ENCODE data around the gene DGKQ. TPM values are rescaled to one million over a fixed set of nuclear protein-coding genes. Genes with fewer than 3 reads are reported as not detected.
"Not testable (repeated sequence)": the region's sequence is repeated elsewhere in the genome, so short reads cannot be mapped to it uniquely, and the experiment has no call there.

The DGKQ gene
- total RNA-seq, 1 donor from 2014 or later: 12.0 TPM

GRCh38 chr4:1010395-1011021 lies 37.1 kb upstream of the DGKQ start:
- peak; percentile 67 for ATAC-seq

DNA sequence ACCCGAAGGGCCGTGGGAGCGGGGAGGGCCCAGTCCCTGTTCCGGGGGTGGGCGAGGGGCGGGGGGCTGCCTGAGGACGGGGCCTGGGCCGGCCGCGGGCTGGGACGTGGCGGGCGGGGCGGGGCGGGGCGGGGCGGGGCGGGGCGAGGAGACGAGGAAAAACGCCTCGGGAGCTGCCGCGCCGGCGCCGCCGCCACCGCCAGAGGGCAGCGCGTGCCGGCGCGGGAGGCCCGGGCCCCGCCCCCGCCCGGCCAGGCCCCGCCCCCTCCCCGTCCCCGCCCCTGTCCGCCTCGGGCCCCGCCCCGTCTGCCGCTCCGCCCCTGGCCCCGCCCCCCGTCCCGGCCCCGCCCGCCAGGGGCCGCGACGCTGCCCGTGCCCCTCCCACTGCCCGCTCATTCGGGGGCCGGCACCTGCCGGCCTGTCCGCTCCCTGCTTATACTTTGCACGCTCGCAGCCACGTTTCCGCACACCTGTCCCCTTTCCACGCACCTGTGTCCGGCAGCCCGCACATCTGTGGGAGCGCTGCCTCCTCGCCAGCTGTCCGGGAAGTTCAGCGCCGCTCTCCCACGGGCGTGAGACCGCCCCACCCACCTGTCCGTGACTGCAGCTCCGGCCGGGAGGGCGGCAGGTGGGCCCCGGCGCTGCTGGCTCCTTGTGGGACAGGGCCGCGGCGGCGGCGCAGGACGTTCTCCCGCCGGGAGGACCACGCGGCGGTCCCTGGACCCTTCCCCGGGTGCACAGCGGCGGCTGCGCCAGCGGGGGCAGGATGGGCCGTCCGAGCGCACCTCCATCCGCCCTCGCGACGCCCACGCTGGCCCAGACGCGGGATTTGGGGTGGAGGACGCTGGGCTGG lies 36.4 kb upstream of the DGKQ start:
- ATAC-seq: peak; percentile 69

GRCh38 chr4:1008840-1009541 lies 35.6 kb upstream of the DGKQ start:
- no peak for ATAC-seq

DNA sequence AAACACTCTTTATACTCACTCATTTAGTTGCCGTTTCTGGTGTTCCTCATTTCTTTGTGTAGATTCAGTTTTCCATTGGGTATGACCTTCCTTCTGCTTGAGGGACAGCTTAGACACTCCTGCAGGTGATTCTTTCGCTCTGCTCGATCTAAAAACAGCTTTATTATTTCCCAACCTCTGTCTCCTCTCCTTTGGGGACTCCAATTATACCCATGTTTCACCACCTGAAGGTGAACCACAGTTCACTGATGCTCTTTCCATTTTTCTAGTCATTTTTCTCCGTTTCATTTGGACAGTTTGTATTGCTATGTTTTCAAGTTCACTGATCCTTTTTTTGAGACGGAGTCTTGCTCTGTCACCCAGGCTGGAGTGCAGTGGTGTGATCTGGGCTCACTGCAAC lies 33.5 kb upstream of the DGKQ start:
- ATAC-seq: no peak

GRCh38 chr4:1004557-1005485 lies 31.5 kb upstream of the DGKQ start:
- ATAC-seq: no peak

DNA sequence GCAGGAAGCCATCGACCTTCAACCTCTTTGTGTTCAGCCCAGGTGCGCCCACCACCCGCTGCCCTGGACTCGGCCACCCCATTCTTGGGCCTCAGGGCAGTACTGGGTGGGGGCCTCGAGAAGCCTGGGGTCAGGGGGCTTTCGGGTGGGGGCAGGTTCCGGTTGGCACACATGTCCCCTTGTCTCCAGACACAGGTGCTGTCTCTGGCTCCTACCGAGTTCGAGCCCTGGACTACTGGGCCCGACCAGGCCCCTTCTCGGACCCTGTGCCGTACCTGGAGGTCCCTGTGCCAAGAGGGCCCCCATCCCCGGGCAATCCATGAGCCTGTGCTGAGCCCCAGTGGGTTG lies 30.7 kb upstream of the DGKQ start:
- ATAC-seq: no peak

GRCh38 chr4:1003271-1004070 lies 30.1 kb upstream of the DGKQ start:
- no peak for ATAC-seq

GRCh38 chr4:1002631-1003251 lies 29.4 kb upstream of the DGKQ start:
- no peak for ATAC-seq

DNA sequence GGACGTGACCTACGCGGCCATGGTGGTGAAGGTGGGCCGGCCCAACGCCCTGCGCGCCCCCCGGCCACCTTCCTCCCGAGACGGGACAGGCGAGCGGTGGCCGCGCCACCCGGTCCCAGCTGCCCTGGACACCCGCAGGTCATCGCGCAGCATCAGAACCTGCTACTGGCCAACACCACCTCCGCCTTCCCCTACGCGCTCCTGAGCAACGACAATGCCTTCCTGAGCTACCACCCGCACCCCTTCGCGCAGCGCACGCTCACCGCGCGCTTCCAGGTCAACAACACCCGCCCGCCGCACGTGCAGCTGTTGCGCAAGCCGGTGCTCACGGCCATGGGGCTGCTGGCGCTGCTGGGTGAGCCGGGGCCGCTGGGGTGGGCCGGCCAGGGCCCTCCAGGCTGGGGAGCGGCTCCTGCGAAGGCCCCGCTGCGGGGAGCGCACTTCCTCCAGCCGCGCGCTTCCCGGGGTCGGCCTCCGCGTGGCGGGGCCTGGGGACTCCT lies 28.8 kb upstream of the DGKQ start:
- ATAC-seq: peak; percentile 9

DNA sequence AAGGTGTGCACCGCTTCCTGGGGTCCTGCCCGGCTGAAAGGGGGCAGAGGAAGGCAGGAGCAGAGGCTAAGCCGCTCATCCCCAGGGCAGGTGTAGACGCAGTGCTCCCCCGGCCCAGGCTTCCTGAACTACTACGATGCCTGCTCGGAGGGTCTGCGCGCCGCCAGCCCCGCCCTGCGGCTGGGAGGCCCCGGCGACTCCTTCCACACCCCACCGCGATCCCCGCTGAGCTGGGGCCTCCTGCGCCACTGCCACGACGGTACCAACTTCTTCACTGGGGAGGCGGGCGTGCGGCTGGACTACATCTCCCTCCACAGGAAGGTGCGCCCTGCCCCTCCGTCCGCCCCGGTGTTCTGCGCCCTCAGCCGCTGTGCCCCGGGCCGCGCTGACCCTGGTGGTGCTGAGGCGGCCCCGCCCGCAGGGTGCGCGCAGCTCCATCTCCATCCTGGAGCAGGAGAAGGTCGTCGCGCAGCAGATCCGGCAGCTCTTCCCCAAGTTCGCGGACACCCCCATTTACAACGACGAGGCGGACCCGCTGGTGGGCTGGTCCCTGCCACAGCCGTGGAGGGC lies 28.3 kb upstream of the DGKQ start:
- ATAC-seq: no peak

- no peak for ATAC-seq
Observed at GRCh38 chr4:1000686-1001260, 27.4 kb upstream of the DGKQ start.

DNA sequence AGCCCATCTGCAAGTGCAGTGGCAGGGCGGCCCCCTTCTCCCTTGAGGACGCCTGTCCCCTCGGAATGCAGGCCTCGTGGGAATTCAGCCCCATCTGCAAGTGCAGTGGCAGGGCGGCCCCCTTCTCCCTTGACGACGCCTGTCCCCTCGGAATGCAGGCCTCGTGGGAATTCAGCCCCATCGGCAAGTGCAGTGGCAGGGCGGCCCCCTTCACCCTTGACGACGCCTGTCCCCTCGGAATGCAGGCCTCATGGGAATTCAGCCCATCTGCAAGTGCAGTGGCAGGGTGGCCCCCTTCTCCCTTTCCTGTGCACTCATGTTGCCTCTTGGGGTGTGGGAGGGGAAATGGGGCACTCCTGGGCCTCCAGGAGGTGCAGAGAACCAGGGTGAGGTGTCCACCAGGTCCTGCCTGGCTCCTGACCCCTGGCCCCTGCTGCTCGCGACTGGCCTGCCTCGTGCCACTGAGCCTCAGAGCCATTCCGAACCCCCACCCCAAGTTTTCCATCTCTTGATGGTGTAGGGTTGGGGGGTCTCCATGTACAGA lies 26.6 kb upstream of the DGKQ start:
- no peak for ATAC-seq

- ATAC-seq: not testable (repeated sequence)
Observed at GRCh38 chr4:999240-999863, 26.0 kb upstream of the DGKQ start.

DNA sequence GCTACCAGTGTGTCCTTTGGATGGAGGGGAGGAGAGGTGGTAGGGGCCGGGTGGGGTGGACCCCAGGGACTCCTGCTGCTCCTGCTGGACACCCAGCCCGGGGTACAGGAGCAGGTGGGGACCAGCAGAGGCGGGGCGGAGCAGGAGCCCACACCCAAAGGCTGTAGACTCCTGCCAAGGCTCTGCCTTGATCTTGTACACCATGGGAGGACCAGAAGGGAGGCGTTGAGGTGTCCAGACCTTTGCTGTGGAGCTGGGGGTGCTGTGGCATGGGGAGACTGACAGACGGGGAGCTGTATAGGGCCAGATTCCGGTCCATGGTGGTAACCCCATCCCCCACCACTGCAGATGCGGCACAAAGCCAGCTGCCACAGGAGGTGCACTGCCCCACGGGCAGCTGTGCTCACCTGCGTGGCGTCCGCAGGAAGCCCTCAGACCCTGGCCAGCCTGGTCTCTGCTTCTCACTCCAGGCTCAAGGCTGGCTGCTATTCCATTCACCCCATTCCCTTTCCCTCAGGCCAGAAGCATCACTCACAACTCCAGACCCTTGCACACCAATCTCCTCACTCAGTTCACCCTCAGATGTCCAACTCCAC lies 24.8 kb upstream of the DGKQ start:
- ATAC-seq: no peak

GRCh38 chr4:997375-998071 lies 24.2 kb upstream of the DGKQ start:
- ATAC-seq: no peak

DNA sequence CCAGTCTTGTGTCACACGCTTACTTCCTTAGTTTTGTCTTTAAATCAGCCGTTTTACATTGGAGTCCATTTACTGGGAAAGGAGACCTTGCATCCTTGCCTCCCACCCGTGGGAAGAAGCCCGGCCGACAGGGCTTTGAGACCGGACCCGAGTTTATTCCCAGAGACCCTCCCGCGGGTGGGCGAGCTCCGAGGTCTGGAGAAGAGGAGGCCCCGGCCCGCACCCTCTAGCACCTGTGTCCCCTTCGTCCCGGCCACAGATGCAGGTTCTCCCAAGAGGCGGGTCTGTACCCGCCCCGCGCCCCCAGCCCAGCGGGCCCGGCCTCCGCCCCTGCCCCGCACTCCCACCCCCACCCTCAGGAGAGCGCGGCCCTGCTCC lies 23.6 kb upstream of the DGKQ start:
- no peak for ATAC-seq

GRCh38 chr4:996030-996996 lies 22.9 kb upstream of the DGKQ start:
- ATAC-seq: no peak
